ENCODE data around the gene MGAT5B. TPM values are rescaled to one million over a fixed set of nuclear protein-coding genes. Genes with fewer than 3 reads are reported as not detected.

Gene MGAT5B
- total and polyA plus RNA-seq, 2 experiments from 2014 or later: 0.11 to 0.16 TPM

GRCh38 chr17:76958974-76959373 lies 90.8 kb downstream of the MGAT5B start:
- Histone ChIP-seq H3K9ac (no peak overlapping the region), H3K27ac (no peak overlapping the region), H3K36me3 (ENCODE audit: low read depth) (no peaks in the 10 kb centered on the region), H3F3A (ENCODE audit: insufficient read depth) (no peaks in the 10 kb centered on the region), H4K20me1 (ENCODE audit: insufficient read depth) (no peaks in the 10 kb centered on the region), H3K4me1 (ENCODE audit: insufficient read depth) (peaks cover 5% of the 10 kb centered on the region; the same call in 1 of the 2 replicates), H3K9me2 (ENCODE audit: insufficient read depth) (no peaks in the 10 kb centered on the region), H3K4me3 (no peak overlapping the region), H3K27me3 (replicated peaks; ENCODE audit: insufficient read depth) (peaks cover 36% of the 10 kb centered on the region), H3K79me2 (ENCODE audit: insufficient read depth) (no peaks in the 10 kb centered on the region), H2AFZ (no peak overlapping the region), H3K9me3 (ENCODE audit: low read depth) (no peaks in the 10 kb centered on the region), H3K4me2 (ENCODE audit: unreplicated experiment) (no peak overlapping the region)
- TF ChIP-seq EZH2phosphoT487 (IDR thresholded peaks at IDR 0.05; ENCODE audit: insufficient read depth, low read depth) (no peak), EZH2 (IDR thresholded peaks at IDR 0.05; ENCODE audit: insufficient read depth, poor library complexity, severe bottlenecking) (no peak)
- DNase-seq: no peak
- in situ Hi-C loops (cut with MboI): no loop called here
- WGBS, 2 experiments (ENCODE audit: low coverage in 1 of 2, low lambda C conversion rate in 2 of 2, missing lambda C conversion rate in 2 of 2): 65 to 70% methylated on average over 9 of the region's 9 CpGs

GRCh38 chr17:76961869-76962268 lies 93.7 kb downstream of the MGAT5B start:
- in situ Hi-C loops (cut with MboI): no loop called here
- 69% methylated on average over 11 to 13 of the region's 13 CpGs for WGBS, 2 experiments (ENCODE audit: low coverage in 1 of 2, low lambda C conversion rate in 2 of 2, missing lambda C conversion rate in 2 of 2)

DNA sequence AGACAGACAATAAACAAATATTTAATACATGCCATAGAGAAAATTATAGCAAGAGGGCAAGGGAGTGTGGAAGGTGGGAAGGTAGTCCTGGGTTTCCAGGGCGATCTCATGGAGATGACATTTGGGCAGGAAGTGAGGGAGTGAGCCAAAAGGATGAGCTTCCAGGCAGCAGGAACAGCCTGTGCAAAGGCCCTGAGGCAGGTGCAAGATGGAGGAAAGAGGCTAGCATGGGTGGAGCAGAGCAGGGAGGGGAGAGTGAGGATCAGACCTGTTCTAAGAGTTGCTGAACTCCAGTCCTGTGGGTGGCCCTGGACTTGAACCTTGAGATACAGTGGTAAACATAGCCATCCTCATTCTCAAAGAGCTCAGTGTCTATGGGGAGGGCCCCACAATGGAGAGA lies 94.7 kb downstream of the MGAT5B start:
- no peaks in the 10 kb centered on the region for H3F3A ChIP-seq (ENCODE audit: insufficient read depth)
- H3K9me2 ChIP-seq (ENCODE audit: insufficient read depth): no peaks in the 10 kb centered on the region
- no peak overlapping the region for H3K27ac ChIP-seq
- H4K20me1 ChIP-seq (ENCODE audit: insufficient read depth): no peaks in the 10 kb centered on the region
- 63 to 67% methylated on average over 1 of the region's 1 CpG for WGBS, 2 experiments (ENCODE audit: low coverage in 1 of 2, low lambda C conversion rate in 2 of 2, missing lambda C conversion rate in 2 of 2)
- TF ChIP-seq EZH2phosphoT487 (IDR thresholded peaks at IDR 0.05; ENCODE audit: insufficient read depth, low read depth) (no peak), EZH2 (IDR thresholded peaks at IDR 0.05; ENCODE audit: insufficient read depth, poor library complexity, severe bottlenecking) (no peak)
- no peak overlapping the region for H2AFZ ChIP-seq
- no peaks in the 10 kb centered on the region for H3K79me2 ChIP-seq (ENCODE audit: insufficient read depth)
- H3K27me3 ChIP-seq (replicated peaks; ENCODE audit: insufficient read depth): peaks cover 43% of the 10 kb centered on the region
- no peaks in the 10 kb centered on the region for H3K9me3 ChIP-seq (ENCODE audit: low read depth)
- H3K4me2 ChIP-seq (ENCODE audit: unreplicated experiment): no peak overlapping the region
- H3K4me1 ChIP-seq (ENCODE audit: insufficient read depth): peaks cover 5% of the 10 kb centered on the region; the same call in 1 of the 2 replicates
- no peaks in the 10 kb centered on the region for H3K36me3 ChIP-seq (ENCODE audit: low read depth)
- DNase-seq: no peak
- H3K4me3 ChIP-seq: no peak overlapping the region
- in situ Hi-C loops (cut with MboI): no loop called here
- no peak overlapping the region for H3K9ac ChIP-seq

More at GRCh38 chr17:76961869-76962268, 93.7 kb downstream of the MGAT5B start:
- peaks cover 42% of the 10 kb centered on the region for H3K27me3 ChIP-seq (replicated peaks; ENCODE audit: insufficient read depth)
- peaks cover 5% of the 10 kb centered on the region; the same call in 1 of the 2 replicates for H3K4me1 ChIP-seq (ENCODE audit: insufficient read depth)
- no peaks in the 10 kb centered on the region for H3K9me3 ChIP-seq (ENCODE audit: low read depth)
- H3K4me2 ChIP-seq (ENCODE audit: unreplicated experiment): no peak overlapping the region
- no peak overlapping the region for H3K4me3 ChIP-seq
- H3K9ac ChIP-seq: no peak overlapping the region
- H3K9me2 ChIP-seq (ENCODE audit: insufficient read depth): no peaks in the 10 kb centered on the region
- H3K79me2 ChIP-seq (ENCODE audit: insufficient read depth): no peaks in the 10 kb centered on the region
- H4K20me1 ChIP-seq (ENCODE audit: insufficient read depth): no peaks in the 10 kb centered on the region
- TF ChIP-seq EZH2phosphoT487 (IDR thresholded peaks at IDR 0.05; ENCODE audit: insufficient read depth, low read depth) (no peak), EZH2 (IDR thresholded peaks at IDR 0.05; ENCODE audit: insufficient read depth, poor library complexity, severe bottlenecking) (no peak)
- H3K27ac ChIP-seq: no peak overlapping the region
- H3K36me3 ChIP-seq (ENCODE audit: low read depth): no peaks in the 10 kb centered on the region
- H3F3A ChIP-seq (ENCODE audit: insufficient read depth): no peaks in the 10 kb centered on the region
- no peak for DNase-seq
- H2AFZ ChIP-seq: no peak overlapping the region

DNA sequence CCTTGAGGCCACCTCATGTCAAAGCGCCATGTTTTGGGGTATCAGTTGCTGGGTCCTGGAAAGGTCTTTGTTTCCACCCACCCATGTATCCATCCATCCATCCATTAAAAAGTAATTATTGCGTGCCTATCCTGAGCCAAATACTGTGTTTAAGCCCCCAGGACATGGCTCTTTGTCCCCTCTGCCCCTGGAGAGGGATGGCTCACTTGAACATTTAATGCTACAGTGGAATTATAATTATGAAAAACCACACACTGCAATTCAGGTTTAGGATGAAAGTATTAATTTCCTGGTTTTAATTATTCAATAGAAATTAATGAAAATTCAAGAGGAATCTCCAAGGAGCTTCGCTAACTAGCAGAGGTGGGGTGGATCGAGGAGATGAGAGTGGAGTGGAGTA lies 97.8 kb downstream of the MGAT5B start:
- Histone ChIP-seq H3K9me2 (ENCODE audit: insufficient read depth) (no peaks in the 10 kb centered on the region), H3K4me1 (ENCODE audit: insufficient read depth) (no peaks in the 10 kb centered on the region), H4K20me1 (ENCODE audit: insufficient read depth) (no peaks in the 10 kb centered on the region), H3F3A (ENCODE audit: insufficient read depth) (no peaks in the 10 kb centered on the region), H3K27me3 (replicated peaks; ENCODE audit: insufficient read depth) (peaks cover 62% of the 10 kb centered on the region), H3K79me2 (ENCODE audit: insufficient read depth) (no peaks in the 10 kb centered on the region), H3K9ac (no peak overlapping the region), H3K9me3 (ENCODE audit: low read depth) (no peaks in the 10 kb centered on the region), H3K27ac (no peak overlapping the region), H2AFZ (no peak overlapping the region), H3K4me2 (ENCODE audit: unreplicated experiment) (no peak overlapping the region), H3K4me3 (no peak overlapping the region), H3K36me3 (ENCODE audit: low read depth) (no peaks in the 10 kb centered on the region)
- no peak for DNase-seq
- in situ Hi-C loops (cut with MboI): no loop called here
- 47 to 57% methylated on average over 4 of the region's 4 CpGs for WGBS, 2 experiments (ENCODE audit: low coverage in 1 of 2, low lambda C conversion rate in 2 of 2, missing lambda C conversion rate in 2 of 2)
- TF ChIP-seq EZH2 (IDR thresholded peaks at IDR 0.05; ENCODE audit: insufficient read depth, poor library complexity, severe bottlenecking): no peak
- TF ChIP-seq EZH2phosphoT487 (IDR thresholded peaks at IDR 0.05; ENCODE audit: insufficient read depth, low read depth): no peak
